Type B pancreatic cell (in vitro differentiated cells): ENCODE data around the gene TRMT11. TPM values are rescaled to one million over a fixed set of nuclear protein-coding genes. Genes with fewer than 3 reads are reported as not detected.

ENCODE experiments used
- DNase-seq: peaks from one replicate; pipeline ENCODE4 v3.0.0; 2021; ENCODE audit warnings: mixed read lengths; ENCODE audit not compliant: unreplicated experiment; ENCODE audit errors: extremely low spot score
- H3K27ac Mint-ChIP-seq: 2 replicates; pipeline ENCODE4 v1.8.0; 2021; ENCODE audit warnings: mild to moderate bottlenecking, mixed read lengths
- H3K27me3 Mint-ChIP-seq: 2 replicates; pipeline ENCODE4 v1.8.0; 2021; ENCODE audit warnings: mixed read lengths
- H3K36me3 Mint-ChIP-seq: 2 replicates; pipeline ENCODE4 v1.8.0; 2021; ENCODE audit warnings: mixed read lengths
- H3K4me1 Mint-ChIP-seq: one replicate; pipeline ENCODE4 v1.8.0; 2021; ENCODE audit warnings: mixed read lengths; ENCODE audit not compliant: unreplicated experiment
- H3K4me3 Mint-ChIP-seq: 2 replicates; pipeline ENCODE4 v1.8.0; 2021; ENCODE audit warnings: mild to moderate bottlenecking, mixed read lengths
- H3K9me3 Mint-ChIP-seq: 2 replicates; pipeline ENCODE4 v1.8.0; 2021; ENCODE audit warnings: mixed read lengths
- total RNA-seq: library from RNA; stranded (reverse); gene quantifications from 2 replicates; pipeline ENCODE4 v1.2.1, GENCODE V29; 2021; ENCODE audit warnings: low replicate concordance
- TF ChIP-seq, protein P1 (sequence below): fragments of 200-600 bp; sonication (generic); conservative IDR thresholded peaks from 2 replicates; pipeline ENCODE4 v1.5.0; 2021; ENCODE audit warnings: antibody characterized with exemption, mild to moderate bottlenecking

The TRMT11 gene
- total RNA-seq, 1 donor from 2014 or later, result 22.3 TPM

- H3K36me3 Mint-ChIP-seq, result peaks cover 35% of the 10 kb centered on the region
- H3K4me1 Mint-ChIP-seq, result peaks cover 14% of the 10 kb centered on the region
Observed at GRCh38 chr6:126033696-126034095, 47.4 kb downstream of the TRMT11 start.

DNA sequence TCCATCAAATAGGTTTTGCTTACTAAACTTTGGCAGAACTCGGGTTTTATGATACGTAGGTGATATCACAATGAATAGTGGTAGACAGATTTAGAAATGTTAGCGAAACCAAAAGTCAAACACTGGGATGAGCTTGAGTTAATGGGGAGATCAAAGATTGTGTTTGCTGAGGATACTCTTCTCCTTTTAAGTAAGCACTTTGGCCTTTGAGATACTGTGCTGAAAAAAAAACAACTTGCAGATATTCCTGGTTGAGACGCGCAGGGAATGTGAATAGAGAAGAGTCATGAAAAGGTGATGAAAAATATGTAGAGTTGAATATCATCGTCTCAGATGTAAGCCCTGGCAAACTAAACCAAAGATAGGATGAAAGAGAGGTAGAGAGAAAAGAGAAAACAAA lies 48.3 kb downstream of the TRMT11 start:
- Mint-ChIP-seq H3K36me3 (peaks cover 36% of the 10 kb centered on the region), H3K4me3 (no peak overlapping the region), H3K9me3 (no peaks in the 10 kb centered on the region), H3K4me1 (peaks cover 15% of the 10 kb centered on the region), H3K27ac (peak overlapping the region; percentile 26), H3K27me3 (no peaks in the 10 kb centered on the region)
- TF ChIP-seq, protein P1, sequence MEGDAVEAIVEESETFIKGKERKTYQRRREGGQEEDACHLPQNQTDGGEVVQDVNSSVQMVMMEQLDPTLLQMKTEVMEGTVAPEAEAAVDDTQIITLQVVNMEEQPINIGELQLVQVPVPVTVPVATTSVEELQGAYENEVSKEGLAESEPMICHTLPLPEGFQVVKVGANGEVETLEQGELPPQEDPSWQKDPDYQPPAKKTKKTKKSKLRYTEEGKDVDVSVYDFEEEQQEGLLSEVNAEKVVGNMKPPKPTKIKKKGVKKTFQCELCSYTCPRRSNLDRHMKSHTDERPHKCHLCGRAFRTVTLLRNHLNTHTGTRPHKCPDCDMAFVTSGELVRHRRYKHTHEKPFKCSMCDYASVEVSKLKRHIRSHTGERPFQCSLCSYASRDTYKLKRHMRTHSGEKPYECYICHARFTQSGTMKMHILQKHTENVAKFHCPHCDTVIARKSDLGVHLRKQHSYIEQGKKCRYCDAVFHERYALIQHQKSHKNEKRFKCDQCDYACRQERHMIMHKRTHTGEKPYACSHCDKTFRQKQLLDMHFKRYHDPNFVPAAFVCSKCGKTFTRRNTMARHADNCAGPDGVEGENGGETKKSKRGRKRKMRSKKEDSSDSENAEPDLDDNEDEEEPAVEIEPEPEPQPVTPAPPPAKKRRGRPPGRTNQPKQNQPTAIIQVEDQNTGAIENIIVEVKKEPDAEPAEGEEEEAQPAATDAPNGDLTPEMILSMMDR, result no peak
- no peak for DNase-seq

More at GRCh38 chr6:126033696-126034095, 47.4 kb downstream of the TRMT11 start:
- TF ChIP-seq, protein P1, result peak; percentile 77
- DNase-seq, result no peak
- H3K4me3 Mint-ChIP-seq, result no peak overlapping the region
- no peaks in the 10 kb centered on the region for H3K9me3 Mint-ChIP-seq
- H3K27ac Mint-ChIP-seq, result peak overlapping the region; percentile 30
- H3K27me3 Mint-ChIP-seq, result no peaks in the 10 kb centered on the region

- TF ChIP-seq, protein P1, result no peak
- Mint-ChIP-seq H3K4me1 (peaks cover 18% of the 10 kb centered on the region), H3K27me3 (no peaks in the 10 kb centered on the region), H3K4me3 (no peak overlapping the region), H3K27ac (no peak overlapping the region), H3K36me3 (peaks cover 36% of the 10 kb centered on the region), H3K9me3 (no peaks in the 10 kb centered on the region)
- no peak for DNase-seq
Observed at GRCh38 chr6:126035764-126036163, 49.4 kb downstream of the TRMT11 start.

DNA sequence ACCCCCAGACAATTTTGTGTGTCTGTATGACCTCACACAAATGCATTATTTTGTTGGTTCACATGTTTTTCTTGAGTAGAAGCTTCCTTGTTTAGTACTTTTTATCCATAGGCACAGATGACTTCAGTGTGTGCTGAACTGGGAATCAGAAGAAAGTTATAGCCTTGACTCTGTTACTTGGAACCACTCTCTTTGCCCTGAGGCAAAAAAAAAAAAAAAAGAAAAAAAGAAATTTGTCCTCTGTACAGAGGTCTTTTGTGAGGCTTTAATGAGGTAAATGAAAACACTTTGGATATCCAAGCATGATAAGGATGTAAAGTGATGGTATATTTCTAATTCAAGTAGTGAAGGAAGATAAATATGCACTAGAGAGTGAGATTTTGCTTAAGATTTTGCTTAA lies 51.9 kb downstream of the TRMT11 start:
- H3K27me3 Mint-ChIP-seq, result no peaks in the 10 kb centered on the region
- peaks cover 5% of the 10 kb centered on the region for H3K9me3 Mint-ChIP-seq
- DNase-seq, result no peak
- no peak overlapping the region for H3K4me3 Mint-ChIP-seq
- TF ChIP-seq, protein P1, result no peak
- no peak overlapping the region for H3K27ac Mint-ChIP-seq
- peaks cover 56% of the 10 kb centered on the region for H3K36me3 Mint-ChIP-seq
- H3K4me1 Mint-ChIP-seq, result peaks cover 30% of the 10 kb centered on the region

DNA sequence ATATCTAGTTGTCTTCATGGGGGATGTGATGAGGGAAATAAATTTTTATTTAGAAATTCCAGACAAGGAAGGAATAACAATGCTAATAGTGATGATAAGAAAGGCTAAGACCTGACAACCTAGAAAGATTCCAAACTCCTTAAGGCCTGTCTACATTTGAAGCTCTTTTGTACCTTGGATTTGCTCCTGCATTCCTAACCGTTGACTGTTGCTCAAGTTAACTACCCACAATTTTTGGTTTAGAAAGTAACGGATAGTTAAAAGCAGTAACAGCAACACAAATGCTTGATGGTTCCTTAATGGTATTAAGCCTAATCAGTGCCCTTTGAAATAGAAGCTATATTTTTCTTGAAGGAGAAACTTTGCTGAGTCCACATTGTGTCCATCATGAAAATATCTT lies 52.9 kb downstream of the TRMT11 start:
- DNase-seq, result no peak
- Mint-ChIP-seq H3K4me3 (no peak overlapping the region), H3K4me1 (peaks cover 24% of the 10 kb centered on the region), H3K27me3 (no peaks in the 10 kb centered on the region), H3K27ac (no peak overlapping the region), H3K9me3 (peaks cover 6% of the 10 kb centered on the region), H3K36me3 (peaks cover 58% of the 10 kb centered on the region)
- TF ChIP-seq, protein P1, result no peak

DNA sequence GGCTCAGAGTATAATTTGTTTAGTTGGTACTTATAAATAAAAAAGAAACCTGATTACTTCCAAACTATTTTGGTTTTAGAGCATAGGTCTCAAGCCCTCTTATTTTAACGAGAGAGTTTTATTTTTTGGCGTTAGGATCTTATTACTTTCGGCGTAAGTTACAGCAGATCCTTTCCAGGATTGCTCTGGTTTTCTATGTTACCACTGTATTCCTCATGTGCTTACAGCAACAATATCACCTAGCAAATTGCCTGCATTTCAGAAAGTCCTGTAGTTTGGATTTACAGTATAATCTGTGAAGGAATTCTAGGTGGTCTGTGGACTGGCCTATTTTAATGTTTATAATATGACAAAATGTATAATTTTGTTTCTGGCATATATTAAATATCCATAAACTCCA lies 54.1 kb downstream of the TRMT11 start:
- peaks cover 53% of the 10 kb centered on the region for H3K36me3 Mint-ChIP-seq

More for the DNA sequence above, 54.1 kb downstream of the TRMT11 start:
- Mint-ChIP-seq H3K9me3 (peaks cover 9% of the 10 kb centered on the region), H3K27ac (no peak overlapping the region), H3K4me3 (no peak overlapping the region), H3K27me3 (no peaks in the 10 kb centered on the region), H3K4me1 (peaks cover 24% of the 10 kb centered on the region)
- DNase-seq, result no peak
- TF ChIP-seq, protein P1, result no peak
